ENCODE results near the gene ECE1. TPM values are rescaled to one million over a fixed set of nuclear protein-coding genes. Genes with fewer than 3 reads are reported as not detected.
"Not testable (repeated sequence)": the region's sequence is repeated elsewhere in the genome, so short reads cannot be mapped to it uniquely, and the experiment has no call there.

Gene ECE1
- total RNA-seq, 4 donors from 2014 or later, result 55.9 to 149 (median 112) TPM

GRCh38 chr1:21284206-21285054 is 5.8 kb downstream of the ECE1 start:
- H3K27me3 ChIP-seq, result no peaks in the 10 kb centered on the region
- no peak for DNase-seq
- H3K36me3 ChIP-seq, result no peaks in the 10 kb centered on the region
- H3K27ac ChIP-seq, result peak overlapping the region in 1 of 4 donors; percentile 7
- intact Hi-C loops (cut with DNase I; ENCODE audit: low total_unique reads) (no loop called here), in situ Hi-C loops (cut with MboI; ENCODE audit: low pct_ligation_motif_present in 1 of 4, low pct_unique_long_range_greater_than_20kb in 1 of 4, low sequenced_read_pairs in 3 of 4) (no loop called here)
- 85 to 88% methylated on average over 5 to 17 of the region's 17 CpGs for WGBS, 2 donors (ENCODE audit: low coverage in 1 of 2)
- no peaks in the 10 kb centered on the region for H3K9me3 ChIP-seq
- peaks cover 20 to 50% (median 31%) of the 10 kb centered on the region in 4 donors for H3K4me1 ChIP-seq
- no peak overlapping the region for H3K4me3 ChIP-seq
- no peak for TF ChIP-seq POLR2A (IDR thresholded peaks at IDR 0.05)
- TF ChIP-seq, protein P1, sequence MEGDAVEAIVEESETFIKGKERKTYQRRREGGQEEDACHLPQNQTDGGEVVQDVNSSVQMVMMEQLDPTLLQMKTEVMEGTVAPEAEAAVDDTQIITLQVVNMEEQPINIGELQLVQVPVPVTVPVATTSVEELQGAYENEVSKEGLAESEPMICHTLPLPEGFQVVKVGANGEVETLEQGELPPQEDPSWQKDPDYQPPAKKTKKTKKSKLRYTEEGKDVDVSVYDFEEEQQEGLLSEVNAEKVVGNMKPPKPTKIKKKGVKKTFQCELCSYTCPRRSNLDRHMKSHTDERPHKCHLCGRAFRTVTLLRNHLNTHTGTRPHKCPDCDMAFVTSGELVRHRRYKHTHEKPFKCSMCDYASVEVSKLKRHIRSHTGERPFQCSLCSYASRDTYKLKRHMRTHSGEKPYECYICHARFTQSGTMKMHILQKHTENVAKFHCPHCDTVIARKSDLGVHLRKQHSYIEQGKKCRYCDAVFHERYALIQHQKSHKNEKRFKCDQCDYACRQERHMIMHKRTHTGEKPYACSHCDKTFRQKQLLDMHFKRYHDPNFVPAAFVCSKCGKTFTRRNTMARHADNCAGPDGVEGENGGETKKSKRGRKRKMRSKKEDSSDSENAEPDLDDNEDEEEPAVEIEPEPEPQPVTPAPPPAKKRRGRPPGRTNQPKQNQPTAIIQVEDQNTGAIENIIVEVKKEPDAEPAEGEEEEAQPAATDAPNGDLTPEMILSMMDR (IDR thresholded peaks at IDR 0.05), result no peak
- no peak for TF ChIP-seq EP300 (IDR thresholded peaks at IDR 0.05; ENCODE audit: low read depth)
- no peak for TF ChIP-seq POLR2AphosphoS5 (IDR thresholded peaks at IDR 0.05)

DNA sequence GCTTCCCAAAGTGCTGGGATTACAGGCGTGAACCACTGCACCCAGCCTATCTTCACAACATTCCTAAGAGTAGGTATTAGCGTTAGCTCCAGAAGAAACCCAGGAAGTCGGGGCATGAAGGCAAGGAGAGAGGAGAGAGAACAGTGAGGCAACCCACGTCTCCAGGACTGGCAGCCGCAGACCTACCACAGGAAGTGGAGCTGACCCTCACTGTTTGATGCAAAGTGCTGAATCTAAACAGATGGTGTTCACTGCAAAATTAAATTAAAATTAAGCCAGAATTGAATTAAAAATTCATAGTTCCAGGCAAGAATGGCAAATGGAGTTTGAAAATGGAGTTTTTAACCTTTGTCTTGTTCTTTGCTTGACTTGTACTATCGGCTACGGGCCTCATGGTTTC is 6.7 kb downstream of the ECE1 start:
- H3K9me3 ChIP-seq, result no peaks in the 10 kb centered on the region
- H3K4me3 ChIP-seq, result no peak overlapping the region
- peaks cover 18 to 50% (median 27%) of the 10 kb centered on the region in 4 donors for H3K4me1 ChIP-seq
- WGBS, 2 donors (ENCODE audit: low coverage in 1 of 2), result 91 to 97% methylated on average over 5 to 7 of the region's 7 CpGs
- H3K36me3 ChIP-seq, result no peaks in the 10 kb centered on the region
- DNase-seq, result no peak
- H3K27me3 ChIP-seq, result no peaks in the 10 kb centered on the region
- no peak overlapping the region for H3K27ac ChIP-seq
- no peak for TF ChIP-seq EP300 (IDR thresholded peaks at IDR 0.05; ENCODE audit: low read depth)
- no peak for TF ChIP-seq POLR2AphosphoS5 (IDR thresholded peaks at IDR 0.05)
- no peak for TF ChIP-seq POLR2A (IDR thresholded peaks at IDR 0.05)
- TF ChIP-seq, protein P1 (IDR thresholded peaks at IDR 0.05), result no peak
- in situ Hi-C loops (cut with MboI; ENCODE audit: low pct_ligation_motif_present in 1 of 4, low pct_unique_long_range_greater_than_20kb in 1 of 4, low sequenced_read_pairs in 3 of 4) (no loop called here), intact Hi-C loops (cut with DNase I; ENCODE audit: low total_unique reads) (no loop called here)

DNA sequence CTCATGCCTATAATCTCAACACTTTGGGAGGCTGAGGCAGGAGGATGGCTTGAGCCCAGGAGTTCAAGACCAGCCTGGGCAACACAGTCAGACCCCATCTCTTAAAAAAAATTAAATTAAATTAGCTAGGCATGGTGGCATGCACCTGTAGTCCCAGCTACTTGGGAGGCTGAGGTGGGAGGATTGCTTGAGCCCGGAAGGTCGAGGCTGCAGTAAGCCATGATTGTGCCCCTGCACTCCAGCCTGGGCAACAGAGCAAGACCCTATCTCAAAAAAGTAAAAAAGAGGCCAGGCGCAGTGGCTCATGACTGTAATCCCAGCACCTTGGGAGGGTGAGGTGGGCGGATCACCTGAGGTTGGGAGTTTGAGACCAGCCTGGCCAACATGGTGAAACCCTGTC is 8.2 kb downstream of the ECE1 start:
- H3K4me3 ChIP-seq; H3K9me3 ChIP-seq; in situ Hi-C loops (cut with MboI; ENCODE audit: low pct_ligation_motif_present in 1 of 4, low pct_unique_long_range_greater_than_20kb in 1 of 4, low sequenced_read_pairs in 3 of 4); H3K36me3 ChIP-seq; intact Hi-C loops (cut with DNase I; ENCODE audit: low total_unique reads); H3K27me3 ChIP-seq; DNase-seq: not testable (repeated sequence)
- Histone ChIP-seq H3K27ac (peak overlapping the region in 3 of 4 donors; percentile 72 to 79 (median 78)), H3K4me1 (peaks cover 18 to 53% (median 29%) of the 10 kb centered on the region in 4 donors)
- WGBS, 2 donors (ENCODE audit: low coverage in 1 of 2), result 96 to 100% methylated on average over 2 to 4 of the region's 4 CpGs

DNA sequence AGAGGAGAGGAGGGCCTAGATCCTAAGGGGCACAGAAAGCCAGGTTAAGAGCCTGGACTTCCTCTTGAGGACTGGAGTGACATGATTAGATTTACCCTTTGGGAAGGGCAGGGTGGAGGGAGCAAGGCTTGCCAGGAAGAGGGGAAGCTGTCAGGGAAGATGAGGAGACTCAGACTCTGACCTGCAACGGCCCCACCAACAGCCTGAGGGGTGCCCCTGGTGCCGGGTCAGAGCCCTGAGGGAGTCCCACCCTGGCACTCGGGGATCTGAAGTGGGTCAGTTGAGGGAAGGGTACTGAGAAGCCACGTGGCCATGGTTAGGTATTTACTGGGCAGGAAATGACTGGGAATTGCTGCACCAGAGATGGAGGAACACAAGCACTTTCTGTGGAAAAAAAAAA is 9.8 kb downstream of the ECE1 start:
- in situ Hi-C loops (cut with MboI; ENCODE audit: low pct_ligation_motif_present in 1 of 4, low pct_unique_long_range_greater_than_20kb in 1 of 4, low sequenced_read_pairs in 3 of 4) (no loop called here), intact Hi-C loops (cut with DNase I; ENCODE audit: low total_unique reads) (no loop called here)
- Histone ChIP-seq H3K27ac (peak overlapping the region; percentile 56 to 79 (median 75)), H3K4me1 (peaks cover 18 to 53% (median 29%) of the 10 kb centered on the region in 4 donors), H3K27me3 (no peaks in the 10 kb centered on the region), H3K9me3 (no peaks in the 10 kb centered on the region), H3K4me3 (no peak overlapping the region), H3K36me3 (no peaks in the 10 kb centered on the region)
- 34 to 63% methylated on average over 3 to 4 of the region's 4 CpGs for WGBS, 2 donors (ENCODE audit: low coverage in 1 of 2)
- DNase-seq, result no peak
- TF ChIP-seq, protein P1 (IDR thresholded peaks at IDR 0.05), result no peak
- TF ChIP-seq POLR2A (IDR thresholded peaks at IDR 0.05), result no peak
- no peak for TF ChIP-seq POLR2AphosphoS5 (IDR thresholded peaks at IDR 0.05)
- TF ChIP-seq EP300 (IDR thresholded peaks at IDR 0.05; ENCODE audit: low read depth), result no peak

Data from transverse colon (tissue), 4 donors.